ENCODE results near the gene GLB1L. TPM values are rescaled to one million over a fixed set of nuclear protein-coding genes. Genes with fewer than 3 reads are reported as not detected.

GLB1L gene
- total RNA-seq, 2 donors from 2014 or later, result 3.1 to 11.2 TPM

- Histone ChIP-seq H3K9me3 (no peaks in the 10 kb centered on the region), H3K4me1 (peaks cover 46% of the 10 kb centered on the region), H3K27me3 (no peaks in the 10 kb centered on the region), H3K27ac (peak overlapping the region; percentile 77 to 96 (median 86)), H3K4me3 (peak overlapping the region; percentile 20 to 67), H3K36me3 (replicated peaks in 1 of 2; ENCODE audit: insufficient read depth in 1 of 2, low read depth in 2 of 2) (peaks cover 0 to 2% of the 10 kb centered on the region in 2 donors)
- intact Hi-C loops (cut with DNase I), result no loop called here
- ATAC-seq, result peak; percentile 4
- no peak for DNase-seq
- TF ChIP-seq CTCF (IDR thresholded peaks at IDR 0.05) (no peak), POLR2A (IDR thresholded peaks at IDR 0.05) (no peak)
- 19 to 44% methylated on average over 6 to 11 of the region's 12 CpGs for WGBS, 2 donors
These were observed 9.5 kb upstream of the GLB1L start for GRCh38 chr2:219254590-219255201.

GRCh38 chr2:219253753-219254589 is 8.7 kb upstream of the GLB1L start, which contains the start of gene TUBA4A:
TUBA4A (minus strand) TSS chr2:219253918; CDS start chr2:219253858, 60 bp downstream.
- ATAC-seq (peak; percentile 81), DNase-seq (peak; percentile 90 to 95 (median 92))
- 1% methylated on average over 45 of the region's 76 CpGs; no CpG with 5 or more reads in 1 of the 2 donors for WGBS, 2 donors
- Histone ChIP-seq H3K27me3 (no peaks in the 10 kb centered on the region), H3K27ac (peak within 1 kb of the TSS; percentile 77 to 96 (median 86)), H3K36me3 (replicated peaks in 1 of 2; ENCODE audit: insufficient read depth in 1 of 2, low read depth in 2 of 2) (peaks cover 0 to 2% of the 10 kb centered on the region in 2 donors), H3K9me3 (no peaks in the 10 kb centered on the region), H3K4me3 (peak within 1 kb of the TSS; percentile 20 to 67), H3K4me1 (peaks cover 53% of the 10 kb centered on the region)
- intact Hi-C loops (cut with DNase I), result no loop called here
- TF ChIP-seq CTCF (IDR thresholded peaks at IDR 0.05) (peak in 4 of 7 experiments; percentile 23 to 51 (median 42)), POLR2A (IDR thresholded peaks at IDR 0.05) (peak; percentile 96 to 97 (median 97))

GRCh38 chr2:219252900-219253752 is 7.9 kb upstream of the GLB1L start, which contains the start of gene TUBA4B:
TUBA4B (plus strand) TSS chr2:219253243; CDS start chr2:219253408, 165 bp downstream.
- H3K4me1 ChIP-seq, result peaks cover 62% of the 10 kb centered on the region
- no peaks in the 10 kb centered on the region for H3K9me3 ChIP-seq
- 2 to 5% methylated on average over 25 to 49 of the region's 49 CpGs for WGBS, 2 donors
- no peaks in the 10 kb centered on the region for H3K27me3 ChIP-seq
- peaks cover 0 to 2% of the 10 kb centered on the region in 2 donors for H3K36me3 ChIP-seq (replicated peaks in 1 of 2; ENCODE audit: insufficient read depth in 1 of 2, low read depth in 2 of 2)
- DNase-seq (peak; percentile 48 to 59 (median 52)), ATAC-seq (peak; percentile 2)
- peak within 1 kb of the TSS; percentile 20 to 67 for H3K4me3 ChIP-seq
- peak within 1 kb of the TSS; percentile 77 to 96 (median 86) for H3K27ac ChIP-seq
- intact Hi-C loops (cut with DNase I), result no loop called here
- TF ChIP-seq POLR2A (IDR thresholded peaks at IDR 0.05) (no peak), CTCF (IDR thresholded peaks at IDR 0.05) (no peak)

GRCh38 chr2:219252570-219252899 is 7.3 kb upstream of the GLB1L start:
- Histone ChIP-seq H3K4me1 (peaks cover 68% of the 10 kb centered on the region), H3K27me3 (no peaks in the 10 kb centered on the region), H3K9me3 (no peaks in the 10 kb centered on the region), H3K27ac (peak overlapping the region; percentile 77 to 96 (median 86)), H3K4me3 (peak overlapping the region; percentile 17 to 67), H3K36me3 (replicated peaks in 1 of 2; ENCODE audit: insufficient read depth in 1 of 2, low read depth in 2 of 2) (peaks cover 0 to 2% of the 10 kb centered on the region in 2 donors)
- TF ChIP-seq CTCF (IDR thresholded peaks at IDR 0.05) (no peak), POLR2A (IDR thresholded peaks at IDR 0.05) (no peak)
- WGBS, 2 donors, result 12 to 18% methylated on average over 9 of the region's 9 CpGs
- DNase-seq (peak in 1 of 4 donors; percentile 35), ATAC-seq (no peak)
- intact Hi-C loops (cut with DNase I), result no loop called here
